NCI-H510A treated with DMSO at 0.1 percent for 48 hours (cell line): ENCODE results near the gene ENTPD8.
"Not testable (repeated sequence)": the region's sequence is repeated elsewhere in the genome, so short reads cannot be mapped to it uniquely, and the experiment has no call there.

Experiments used
- DNase-seq: peaks from one replicate; lab custom pipeline; 2025; lab: John Stamatoyannopoulos, UW

ENTPD8 gene

DNA sequence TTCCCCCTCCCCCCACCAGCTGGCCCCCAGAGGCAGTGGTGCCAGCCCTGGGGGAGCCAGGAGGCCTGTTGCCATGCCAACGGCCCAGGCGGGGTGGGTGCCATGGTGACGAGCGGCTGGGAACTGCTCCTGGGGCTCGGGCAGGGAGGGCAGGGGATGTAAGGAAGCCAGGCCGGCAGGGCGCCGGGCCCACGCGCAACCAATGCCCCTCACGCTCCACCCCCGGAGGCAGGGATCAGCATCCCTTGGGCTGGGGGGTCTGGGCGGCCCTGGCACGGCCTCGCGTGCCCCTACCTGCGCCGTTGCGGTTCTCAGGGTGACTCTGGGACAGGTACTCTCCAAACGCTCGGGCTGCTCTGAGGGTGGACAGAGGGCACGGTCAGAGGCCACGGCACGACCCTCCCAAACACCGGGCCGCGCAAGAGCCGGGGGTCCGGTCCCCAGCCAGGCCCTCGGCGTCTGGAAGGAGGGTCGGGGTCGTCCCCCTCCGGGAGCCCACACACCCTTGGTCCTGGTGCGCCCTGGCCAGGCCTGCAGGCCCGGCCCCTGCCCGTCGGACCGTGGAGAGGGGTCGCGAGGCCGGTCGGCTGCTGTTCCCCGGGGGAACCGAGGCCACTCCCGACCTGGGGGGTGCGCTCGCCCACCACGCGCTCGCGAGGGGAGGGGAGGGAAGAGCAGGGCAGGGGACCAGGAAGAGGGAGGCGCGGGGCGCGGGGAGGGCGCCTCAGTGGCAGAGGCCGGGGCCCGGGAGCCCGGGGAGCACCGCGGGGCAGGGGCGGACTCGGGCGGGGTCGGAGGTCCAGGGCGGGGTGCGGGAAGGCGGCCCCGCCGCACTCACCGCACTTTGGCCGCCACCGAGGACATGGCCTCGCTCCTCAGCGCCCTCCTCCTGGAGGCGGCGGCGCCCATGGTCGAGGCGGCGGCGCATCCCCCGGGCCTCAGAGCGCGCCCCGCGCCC, 17.3 kb upstream of the ENTPD8 start:
- no peak for DNase-seq

DNA sequence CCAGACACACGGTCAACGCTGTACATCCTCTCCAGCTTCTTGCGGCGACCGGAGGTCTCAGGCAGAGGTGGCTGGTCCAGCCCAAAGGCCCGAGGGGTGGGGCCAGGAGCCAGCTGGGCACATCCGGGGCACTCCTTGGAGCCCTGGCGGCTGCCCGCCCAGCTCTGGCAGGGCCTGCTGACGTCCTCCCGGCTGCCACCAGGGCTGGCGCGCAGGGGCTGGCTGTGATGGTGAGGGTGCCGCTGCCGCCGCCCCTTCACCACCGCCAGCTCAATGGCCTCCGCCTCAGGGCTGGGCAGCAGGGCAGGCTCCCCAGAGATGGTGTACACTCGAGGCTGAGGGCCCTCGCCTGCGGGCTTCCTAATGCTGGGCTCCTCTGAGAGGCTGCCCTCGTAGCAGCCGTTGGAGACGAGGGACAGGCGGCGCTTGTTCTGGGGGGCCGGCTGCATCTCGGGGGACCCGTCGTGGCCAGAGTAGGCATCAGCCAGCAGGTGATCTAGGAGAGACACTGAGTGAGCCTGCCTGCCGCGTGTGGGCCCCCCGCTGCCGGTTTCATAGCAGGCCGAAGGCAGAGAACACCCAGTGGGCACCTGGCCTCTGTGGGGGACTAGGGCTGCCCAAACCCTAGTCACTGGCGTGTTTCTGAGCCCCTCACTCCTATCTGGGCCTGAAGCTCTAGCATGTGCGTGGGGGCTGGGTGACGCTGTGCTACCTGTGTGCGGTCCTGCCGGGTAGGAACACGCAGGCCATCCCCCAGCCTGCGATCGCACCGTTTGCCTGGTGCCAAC, 16.4 kb upstream of the ENTPD8 start:
- no peak for DNase-seq

DNA sequence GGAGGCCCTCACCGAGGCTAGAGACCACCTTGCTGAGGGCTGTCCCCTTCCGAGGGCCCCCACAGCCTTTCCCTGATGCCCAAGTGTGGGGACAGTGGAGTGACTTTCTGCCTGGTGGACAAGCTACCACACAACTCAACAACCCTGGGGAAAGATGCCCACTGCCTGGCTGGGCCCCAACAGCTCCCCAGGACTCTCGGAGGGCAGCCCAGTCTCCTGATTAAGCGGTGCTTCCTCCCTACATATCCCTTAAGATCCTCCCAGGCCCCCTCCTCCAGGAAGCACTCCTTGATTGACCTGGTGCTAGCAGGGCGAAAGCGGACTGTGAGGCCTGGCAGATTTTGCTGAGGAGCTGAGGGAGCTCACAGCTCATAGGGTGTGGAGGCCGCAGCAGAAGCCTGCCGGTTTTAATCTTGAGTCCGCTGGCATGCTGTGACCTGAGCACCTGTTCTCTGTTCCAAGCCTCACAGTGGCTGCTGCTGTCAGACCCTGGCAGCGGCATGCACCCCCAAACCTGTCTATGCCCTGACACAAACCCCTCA, 15.8 kb upstream of the ENTPD8 start:
- DNase-seq, result no peak

DNA sequence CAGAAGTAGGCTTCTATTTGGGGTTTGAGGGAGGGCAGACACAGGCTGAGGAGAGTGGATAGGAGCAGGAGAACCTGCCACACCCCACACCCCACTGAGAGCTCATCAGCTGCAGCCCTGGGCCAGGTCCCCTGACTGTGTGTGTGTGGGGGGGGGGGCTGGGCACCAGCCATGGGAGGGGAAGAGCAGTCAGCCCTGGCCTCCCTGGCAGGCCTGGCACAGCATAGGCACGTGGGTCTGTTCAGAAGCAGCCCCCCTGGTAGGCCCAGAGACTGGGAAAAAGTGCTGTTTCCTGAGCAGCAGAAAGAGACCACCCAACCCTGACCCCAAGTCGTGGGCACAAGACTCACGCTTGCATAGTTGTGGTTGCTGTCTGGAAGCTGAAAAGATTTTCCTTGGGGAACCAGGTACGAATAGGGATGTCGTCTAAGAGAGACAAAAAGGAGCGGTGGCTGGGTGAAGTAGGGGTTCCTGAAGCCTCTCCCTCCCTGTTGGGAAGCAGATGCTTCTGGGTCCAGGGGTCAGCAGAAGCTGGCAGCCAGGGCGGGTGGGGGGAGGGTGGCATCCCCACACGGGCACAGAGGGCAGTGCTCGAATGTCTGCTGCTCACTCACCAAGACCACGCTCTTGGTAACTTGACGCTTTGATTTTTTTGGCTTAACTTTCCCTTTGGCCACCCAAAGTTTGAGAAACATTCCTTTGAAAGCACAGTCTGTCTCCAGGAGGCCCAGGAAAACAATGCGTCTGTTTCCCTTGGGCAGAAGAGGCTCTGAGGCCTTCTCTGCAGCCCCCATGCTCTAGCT, 15.1 kb upstream of the ENTPD8 start:
- DNase-seq, result no peak

DNA sequence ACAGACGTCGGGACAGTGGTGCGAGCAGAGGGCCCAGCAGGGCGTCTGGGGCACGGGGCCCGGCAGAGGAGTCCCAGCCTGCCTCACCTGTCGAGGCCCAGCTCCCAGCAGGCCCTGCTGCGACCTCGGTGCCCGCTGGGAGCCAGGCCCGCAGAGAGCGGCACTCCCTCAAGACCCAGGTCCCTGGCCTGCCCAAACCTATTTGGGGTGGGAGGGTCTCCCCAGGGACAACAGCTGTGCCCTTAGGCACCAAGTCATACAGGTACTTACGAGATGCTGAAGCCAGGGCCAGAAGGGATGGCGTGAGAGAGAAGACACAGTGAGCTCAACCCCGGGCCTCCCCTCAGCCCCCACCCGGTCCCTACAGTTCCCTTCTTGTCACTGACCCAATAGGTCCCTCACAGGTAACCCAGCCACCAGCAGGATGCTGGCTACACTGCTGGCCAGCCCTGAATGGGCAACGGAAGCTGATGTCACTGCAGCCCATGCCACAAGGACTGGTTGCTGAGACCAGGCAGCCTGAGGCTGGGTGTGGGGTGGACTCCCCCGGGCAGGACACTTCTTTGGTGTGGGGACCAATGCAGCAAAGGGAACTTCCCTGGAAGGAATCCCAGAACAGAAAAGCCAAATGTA, 14.3 kb upstream of the ENTPD8 start:
- DNase-seq, result no peak

DNA sequence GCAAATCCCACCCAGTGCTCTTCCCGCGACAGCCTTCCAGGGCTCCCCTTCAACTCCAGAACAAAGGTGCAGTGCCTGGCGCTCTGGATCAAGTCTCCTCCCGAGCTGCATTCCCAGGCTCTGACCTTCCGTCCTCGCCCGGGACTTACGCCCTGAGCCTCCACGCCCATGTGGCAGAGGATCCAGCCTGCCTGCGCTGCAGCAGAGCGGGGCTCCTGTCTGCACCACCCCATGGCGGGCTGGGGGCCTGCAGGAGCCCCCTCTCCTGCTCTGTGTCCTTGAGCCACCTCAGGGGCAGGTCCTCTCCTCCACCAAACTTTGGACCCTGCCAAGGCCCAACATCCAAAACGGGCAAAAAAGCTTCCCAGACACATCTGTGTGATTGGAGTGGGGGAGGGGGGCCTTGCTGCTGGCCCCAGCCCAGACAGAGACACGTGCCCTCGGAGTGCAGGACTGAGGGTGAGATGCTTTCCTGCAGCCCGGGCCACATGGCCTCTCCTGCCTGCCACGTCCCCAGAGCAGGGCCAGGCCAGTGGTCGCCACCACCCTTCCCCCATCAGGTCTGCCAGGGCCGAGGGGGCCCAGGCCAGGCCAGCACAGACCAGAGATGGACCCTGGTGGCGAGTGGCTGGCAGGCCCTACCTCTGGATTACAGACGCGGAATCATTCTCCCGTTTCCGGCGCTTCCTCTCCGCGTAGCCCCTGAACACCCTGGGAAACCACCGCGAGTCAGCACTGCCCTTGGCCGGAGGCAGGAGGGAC, 13.6 kb upstream of the ENTPD8 start:
- no peak for DNase-seq

DNA sequence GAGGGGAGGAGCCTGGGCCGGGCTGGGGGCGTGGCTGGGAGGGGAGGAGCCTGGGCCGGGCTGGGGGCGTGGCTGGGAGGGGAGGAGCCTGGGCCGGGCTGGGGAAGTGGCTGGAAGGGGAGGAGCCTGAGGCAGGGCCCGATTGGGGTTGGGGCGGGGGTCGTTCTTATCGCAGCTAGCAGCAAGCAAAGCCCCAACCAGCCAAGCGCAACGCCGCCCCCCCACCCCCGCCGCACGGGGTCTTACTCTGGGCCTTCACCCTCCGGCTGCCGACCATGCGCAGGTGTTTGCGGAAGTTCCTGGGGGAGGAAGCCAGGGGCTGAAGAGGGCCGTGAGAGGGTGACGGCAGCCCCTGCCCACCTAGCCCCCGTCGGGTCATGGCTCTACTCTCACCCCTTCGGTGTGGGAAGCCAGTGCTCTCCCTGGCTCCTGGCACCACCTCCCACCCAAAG, 13.0 kb upstream of the ENTPD8 start:
- DNase-seq, result no peak

DNA sequence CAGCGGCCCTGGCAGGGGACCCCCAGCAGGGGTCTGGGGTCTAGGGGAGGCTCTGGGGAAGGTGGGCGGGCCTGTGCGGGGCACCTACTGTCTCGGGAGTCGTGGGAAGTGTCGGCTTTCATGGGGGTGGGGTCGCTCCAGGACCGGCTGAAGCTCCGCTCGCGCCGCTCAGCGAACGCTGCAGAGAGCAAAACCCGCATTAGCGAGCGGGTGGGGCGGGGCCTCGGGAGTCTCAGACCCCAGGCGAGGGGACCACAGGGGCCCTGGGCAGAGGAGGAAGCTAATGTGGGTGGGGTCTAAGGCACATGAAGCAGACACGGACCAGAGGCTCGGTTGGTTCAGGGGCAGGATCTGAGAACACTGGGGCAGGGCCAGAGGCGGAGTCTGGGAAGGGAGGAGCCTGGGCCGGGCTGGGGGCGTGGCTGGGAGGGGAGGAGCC, 12.5 kb upstream of the ENTPD8 start:
- no peak for DNase-seq

DNA sequence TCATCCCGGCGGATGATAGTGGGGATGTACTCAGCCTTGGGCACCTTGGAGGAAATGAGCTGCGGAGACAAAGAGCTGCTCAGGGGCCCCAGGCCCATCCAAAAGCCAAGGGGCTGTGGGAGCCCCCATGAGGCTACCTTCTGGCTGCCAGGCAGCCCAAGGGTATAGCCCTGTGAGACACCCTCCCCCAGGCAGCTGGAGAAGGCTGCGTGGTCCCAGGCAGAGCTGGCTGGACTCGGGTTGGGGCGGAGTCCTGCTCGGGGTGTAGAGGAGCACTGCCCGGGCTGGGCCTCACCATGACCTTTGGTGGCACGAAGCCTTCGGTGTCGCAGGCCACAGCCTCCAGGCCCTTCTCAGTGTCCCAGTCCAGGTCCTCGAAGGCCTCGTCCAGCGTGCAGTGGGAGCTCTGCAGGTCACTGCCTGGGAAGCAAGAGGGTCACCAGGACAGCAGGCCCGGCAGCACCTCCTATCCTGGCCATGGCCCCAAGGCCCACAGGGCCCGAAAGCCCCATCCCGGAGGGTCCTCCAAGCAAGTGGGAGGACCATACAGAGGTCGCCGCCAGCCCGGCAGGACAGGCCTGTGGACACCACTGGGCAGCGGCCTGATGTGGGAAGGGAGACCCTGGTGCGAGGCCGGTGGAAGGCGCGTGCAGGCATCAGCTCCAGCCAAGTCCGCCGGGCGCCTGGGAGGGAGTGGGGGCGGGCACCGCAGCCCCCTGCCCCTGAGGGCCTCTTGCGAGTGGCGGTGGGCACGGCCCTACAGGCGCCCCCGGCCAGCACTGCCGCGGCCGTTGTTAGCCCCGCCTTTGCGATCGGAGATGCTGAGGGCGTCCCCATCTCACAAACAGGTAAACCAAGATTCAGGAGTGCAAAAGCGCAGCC, 11.8 kb upstream of the ENTPD8 start:
- DNase-seq, result no peak

DNA sequence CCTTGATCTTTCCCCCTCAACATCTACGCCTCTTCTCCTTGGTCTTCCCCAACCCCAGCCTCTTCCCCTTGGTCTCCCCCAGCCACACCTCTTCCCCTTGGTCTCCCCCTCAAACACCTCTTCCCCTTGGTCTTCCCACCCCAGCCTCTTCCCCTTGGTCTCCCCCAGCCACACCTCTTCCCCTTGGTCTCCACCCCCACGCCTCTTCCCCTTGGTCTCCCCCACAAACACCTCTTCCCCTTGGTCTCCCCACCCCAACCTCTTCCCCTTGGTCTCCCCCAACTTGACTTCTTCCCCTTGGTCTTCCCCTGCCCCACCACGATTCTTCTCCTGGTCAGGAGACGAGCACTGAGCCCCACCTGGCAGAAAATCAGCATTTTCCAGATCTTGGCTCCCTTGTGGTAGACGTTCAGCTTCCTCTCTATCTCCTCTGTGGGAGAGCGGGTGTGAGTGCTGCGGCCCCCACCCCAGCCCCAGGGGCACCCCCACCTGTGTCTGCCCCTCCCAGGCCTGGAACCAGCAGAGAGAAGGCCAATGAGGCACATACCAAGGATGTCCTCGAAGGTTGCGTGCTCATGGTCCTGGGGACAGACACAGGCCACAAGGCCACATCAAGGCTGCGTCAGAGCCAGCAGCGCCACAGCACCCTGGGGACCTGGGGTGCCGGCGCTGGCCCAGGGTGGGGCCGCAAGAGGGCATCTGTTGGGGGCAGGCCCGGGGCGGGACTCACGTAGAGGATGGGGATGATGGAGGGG, 11.0 kb upstream of the ENTPD8 start:
- DNase-seq, result no peak

DNA sequence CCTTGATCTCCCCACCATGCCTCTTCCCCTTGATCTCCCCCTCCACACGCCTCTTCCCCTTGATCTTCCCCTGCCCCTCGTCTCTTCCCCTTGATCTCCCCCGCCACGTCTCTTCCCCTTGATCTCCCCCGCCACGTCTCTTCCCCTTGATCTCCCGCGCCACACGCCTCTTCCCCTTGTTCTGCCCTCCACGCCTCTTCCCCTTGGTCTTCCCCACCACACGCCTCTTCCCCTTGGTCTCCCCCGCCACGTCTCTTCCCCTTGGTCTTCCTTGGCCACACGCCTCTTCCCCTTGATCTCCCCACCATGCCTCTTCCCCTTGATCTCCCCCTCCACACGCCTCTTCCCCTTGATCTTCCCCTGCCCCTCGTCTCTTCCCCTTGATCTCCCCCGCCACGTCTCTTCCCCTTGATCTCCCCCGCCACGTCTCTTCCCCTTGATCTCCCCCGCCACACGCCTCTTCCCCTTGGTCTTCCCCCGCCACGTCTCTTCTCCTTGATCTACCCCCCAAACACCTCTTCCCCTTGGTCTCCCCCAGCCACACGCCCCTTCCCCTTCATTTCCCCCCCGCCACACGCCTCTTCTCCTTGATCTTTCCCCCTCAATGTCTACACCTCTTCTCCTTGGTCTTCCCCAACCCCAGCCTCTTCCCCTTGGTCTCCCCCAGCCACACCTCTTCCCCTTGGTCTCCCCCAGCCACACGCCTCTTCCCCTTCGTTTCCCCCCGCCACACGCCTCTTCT, 10.3 kb upstream of the ENTPD8 start:
- DNase-seq, result not testable (repeated sequence)

DNA sequence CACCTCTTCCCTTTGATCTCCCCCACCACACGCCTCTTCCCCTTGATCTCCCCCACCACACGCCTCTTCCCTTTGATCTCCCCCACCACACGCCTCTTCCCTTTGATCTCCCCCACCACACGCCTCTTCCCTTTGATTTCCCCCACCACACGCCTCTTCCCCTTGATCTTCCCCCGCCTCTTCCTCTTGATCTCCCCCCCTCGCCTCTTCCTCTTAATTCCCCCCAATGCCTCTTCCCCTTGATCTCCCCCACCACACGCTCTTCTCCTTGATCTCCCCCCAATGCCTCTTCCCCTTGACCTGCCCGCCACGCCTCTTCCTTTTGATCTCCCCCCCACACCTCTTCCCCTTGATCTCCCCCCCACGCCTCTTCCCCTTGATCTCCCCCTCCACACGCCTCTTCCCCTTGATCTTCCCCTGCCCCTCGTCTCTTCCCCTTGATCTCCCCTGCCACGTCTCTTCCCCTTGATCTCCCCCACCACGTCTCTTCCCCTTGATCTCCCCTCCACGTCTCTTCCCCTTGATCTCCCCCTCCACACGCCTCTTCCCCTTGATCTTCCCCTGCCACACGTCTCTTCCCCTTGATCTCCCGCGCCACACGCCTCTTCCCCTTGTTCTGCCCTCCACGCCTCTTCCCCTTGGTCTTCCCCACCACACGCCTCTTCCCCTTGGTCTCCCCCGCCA, 9.5 kb upstream of the ENTPD8 start:
- not testable (repeated sequence) for DNase-seq

DNA sequence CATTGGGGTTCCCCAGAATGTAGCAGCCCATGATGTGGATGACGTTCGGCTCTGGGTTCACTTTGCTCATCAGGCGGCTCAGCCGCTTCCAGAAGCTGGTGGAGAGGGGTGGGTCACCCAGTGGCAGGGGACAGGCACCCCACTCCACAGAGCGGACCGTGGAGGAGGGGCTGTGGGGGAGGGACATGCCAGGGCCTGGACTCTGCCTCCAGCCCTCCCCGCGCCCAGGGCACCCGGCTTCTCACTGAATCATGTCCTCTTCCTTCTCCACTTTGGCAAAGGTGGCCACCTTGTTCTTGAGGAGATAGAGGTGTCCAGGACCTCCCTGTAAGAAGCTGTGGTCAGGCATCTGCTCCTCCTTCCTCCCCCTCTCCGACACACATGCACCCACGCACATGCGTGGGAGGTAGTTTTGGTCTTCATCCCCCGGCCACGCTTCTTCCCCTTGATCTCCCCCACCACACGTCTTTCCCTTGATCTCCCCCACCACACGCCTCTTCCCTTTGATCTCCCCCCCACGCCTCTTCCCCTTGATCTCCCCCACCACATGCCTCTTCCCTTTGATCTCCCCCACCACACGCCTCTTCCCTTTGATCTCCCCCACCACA, 8.9 kb upstream of the ENTPD8 start:
- DNase-seq, result no peak

DNA sequence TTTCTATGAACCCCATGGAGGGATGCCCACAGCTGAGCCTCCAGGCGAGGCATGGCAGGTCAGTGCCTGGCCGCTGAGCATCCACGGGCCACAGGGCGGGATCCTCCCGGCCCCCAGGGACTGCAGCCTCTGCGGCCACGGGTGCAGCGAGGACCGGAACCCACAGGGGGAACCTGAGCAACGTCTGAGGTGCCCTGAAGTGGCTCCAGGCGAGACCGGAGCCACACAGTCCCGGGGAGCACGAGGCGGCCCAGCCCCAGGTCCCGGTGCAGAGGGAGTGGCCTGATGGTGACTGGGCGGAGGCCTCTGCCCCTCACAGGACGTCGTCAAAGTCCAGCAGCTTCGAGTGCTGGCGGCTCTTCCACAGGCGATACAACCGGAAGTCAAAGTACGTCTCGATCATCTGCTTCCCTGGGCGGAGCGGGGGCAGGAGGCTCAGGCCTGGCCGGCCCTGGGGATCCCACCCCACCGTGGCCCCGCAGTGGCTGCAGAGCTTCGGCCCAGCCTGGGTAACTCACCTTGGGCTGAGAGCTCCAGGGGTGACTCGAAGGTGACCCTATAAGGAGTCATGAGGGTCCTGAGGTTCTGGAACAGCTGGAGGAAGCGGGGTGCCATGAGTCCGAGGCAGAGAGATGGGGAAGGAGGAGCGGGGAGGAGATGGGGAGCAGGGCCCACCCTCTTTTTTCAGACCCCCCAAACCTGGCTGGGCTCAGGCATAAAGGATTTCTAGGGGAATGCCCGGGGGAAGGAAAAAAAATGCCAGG, 8.1 kb upstream of the ENTPD8 start:
- DNase-seq, result no peak

DNA sequence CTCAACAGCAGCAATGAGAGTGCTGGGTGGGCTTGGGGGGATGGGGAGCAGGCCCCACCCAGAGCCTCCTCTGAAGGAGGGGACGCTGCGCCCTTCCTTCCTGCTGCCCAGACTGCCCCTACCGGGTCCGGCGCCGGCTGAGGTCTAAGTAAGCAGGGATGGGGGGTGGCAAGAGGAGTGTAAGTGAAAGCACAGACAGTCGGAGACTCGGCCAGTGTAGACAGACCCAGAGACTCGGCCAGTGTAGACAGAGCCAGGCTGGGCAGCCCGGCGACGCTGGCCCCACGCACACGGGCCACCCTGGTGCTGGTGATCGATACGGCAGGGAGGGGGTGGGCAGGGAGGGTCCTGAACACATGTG, 7.4 kb upstream of the ENTPD8 start:
- no peak for DNase-seq
